IMR-90 (cell line): Measurements from ENCODE around the gene MPZL3. TPM values are rescaled to one million over a fixed set of nuclear protein-coding genes. Genes with fewer than 3 reads are reported as not detected.

ENCODE experiments used
- ATAC-seq: fragments of 200-7000 bp; cut with Tn5 transposase; 2 replicates; pipeline ENCODE4 v1.9.1; 2020; ENCODE audit warnings: low read depth, mild to moderate bottlenecking, moderate library complexity
- BruUV-seq: library from RNA; stranded (reverse); fragments of 400-500 nt; replicated peaks from 2 replicates; lab custom pipeline; 2021; lab: Mats Ljungman, UMichigan
- CTCF ChIA-PET: fragments of 300-600 bp; formaldehyde crosslinking; extraction: SDS; loops from one replicate; lab custom pipeline; 2021; ENCODE audit warnings: antibody characterized with exemption; lab: Yijun Ruan, JAX
- POLR2A ChIA-PET: fragments of 300-600 bp; sonication (Branson Sonifier 250); formaldehyde crosslinking; loops from one replicate; lab custom pipeline; 2022; ENCODE audit warnings: antibody characterized with exemption; ENCODE audit not compliant: unreplicated experiment; lab: Charles Lee
- DNase-seq: peaks from one replicate; pipeline ENCODE4 v3.0.0; 2013
- H2AFZ ChIP-seq: replicated peaks from 2 replicates; pipeline ENCODE3; 2013; ENCODE audit warnings: low read length, mild to moderate bottlenecking; ENCODE audit not compliant: poor library complexity
- H2AK5ac ChIP-seq: 2 replicates; pipeline ENCODE4 v1.6.1; 2013; ENCODE audit warnings: low read depth, low read length, inconsistent platforms
- H2AK9ac ChIP-seq: replicated peaks from 2 replicates; pipeline ENCODE3; 2013; ENCODE audit warnings: mild to moderate bottlenecking, low read depth, low read length, moderate library complexity; ENCODE audit not compliant: poor library complexity
- H2BK120ac ChIP-seq: 2 replicates; pipeline ENCODE4 v1.6.1; 2013; ENCODE audit warnings: low read depth, low read length, inconsistent platforms
- H2BK15ac ChIP-seq: 3 replicates; pipeline ENCODE4 v1.6.1; 2013; ENCODE audit warnings: low read depth, low read length, inconsistent platforms
- H2BK20ac ChIP-seq: 2 replicates; pipeline ENCODE4 v1.6.1; 2013; ENCODE audit warnings: low read depth, mild to moderate bottlenecking, inconsistent platforms, low read length, moderate library complexity
- H2BK5ac ChIP-seq: 2 replicates; pipeline ENCODE4 v1.6.1; 2013; ENCODE audit warnings: mild to moderate bottlenecking, low read depth, low read length, inconsistent platforms; ENCODE audit not compliant: poor library complexity, severe bottlenecking
- H3K14ac ChIP-seq: replicated peaks from 2 replicates; pipeline ENCODE4 v1.6.1; 2013; ENCODE audit warnings: low read depth, low read length, inconsistent platforms
- H3K18ac ChIP-seq: 2 replicates; pipeline ENCODE4 v1.6.1; 2013; ENCODE audit warnings: low read depth, low read length, control low read depth
- H3K23ac ChIP-seq: 2 replicates; pipeline ENCODE4 v1.6.1; 2013; ENCODE audit warnings: low read depth, low read length, inconsistent platforms
- H3K27ac ChIP-seq: 2 replicates; pipeline ENCODE4 v1.5.1; 2013; ENCODE audit warnings: mild to moderate bottlenecking, control low read depth, low read length; ENCODE audit not compliant: insufficient read depth
- H3K27me3 ChIP-seq: 2 replicates; pipeline ENCODE4 v1.6.1; 2013; ENCODE audit warnings: low read length; ENCODE audit not compliant: control insufficient read depth, insufficient read depth
- H3K36me3 ChIP-seq: 2 replicates; pipeline ENCODE4 v1.6.1; 2013; ENCODE audit warnings: low read length, mixed read lengths; ENCODE audit not compliant: control insufficient read depth, insufficient read depth
- H3K4ac ChIP-seq: 2 replicates; pipeline ENCODE4 v1.6.1; 2013; ENCODE audit warnings: low read depth, low read length, inconsistent platforms
- H3K4me1 ChIP-seq: 2 replicates; pipeline ENCODE4 v1.6.1; 2013; ENCODE audit warnings: low read length, mixed read lengths; ENCODE audit not compliant: control insufficient read depth, insufficient read depth
- H3K4me2 ChIP-seq: 2 replicates; pipeline ENCODE4 v1.6.1; 2013; ENCODE audit warnings: low read depth, mild to moderate bottlenecking, control low read depth, low read length, moderate library complexity
- H3K4me3 ChIP-seq: 2 replicates; pipeline ENCODE4 v1.5.1; 2013; ENCODE audit warnings: low read depth, mild to moderate bottlenecking, control low read depth, low read length, moderate library complexity; ENCODE audit not compliant: insufficient read depth
- H3K56ac ChIP-seq: 2 replicates; pipeline ENCODE4 v1.6.1; 2013; ENCODE audit warnings: low read length, inconsistent platforms; ENCODE audit not compliant: insufficient read depth; ENCODE audit errors: extremely low read depth
- H3K79me1 ChIP-seq, 2 experiments: 2 replicates each; pipeline ENCODE4 v1.6.1; 2013; ENCODE audit warnings: low read length in 2 of 2, inconsistent platforms in 1 of 2, low read depth in 1 of 2
- H3K9ac ChIP-seq: 2 replicates; pipeline ENCODE4 v1.6.1; 2013; ENCODE audit warnings: low read depth, low read length, control low read depth
- H3K9me1 ChIP-seq: 2 replicates; pipeline ENCODE4 v1.6.1; 2013; ENCODE audit warnings: low read length, inconsistent platforms; ENCODE audit not compliant: insufficient read depth
- H3K9me3 ChIP-seq: 2 replicates; pipeline ENCODE4 v1.6.1; 2013; ENCODE audit warnings: low read length; ENCODE audit not compliant: control insufficient read depth, insufficient read depth
- H4K20me1 ChIP-seq: 2 replicates; pipeline ENCODE4 v1.6.1; 2013; ENCODE audit warnings: low read length, inconsistent platforms; ENCODE audit not compliant: insufficient read depth
- H4K5ac ChIP-seq: 2 replicates; pipeline ENCODE4 v1.6.1; 2013; ENCODE audit warnings: mild to moderate bottlenecking, low read depth, low read length, control low read depth
- H4K8ac ChIP-seq, 2 experiments: 2 replicates each; pipeline ENCODE4 v1.6.1; 2013; ENCODE audit warnings: low read depth in 2 of 2, low read length in 2 of 2, control low read depth in 1 of 2, inconsistent platforms in 1 of 2
- H4K91ac ChIP-seq: 2 replicates; pipeline ENCODE4 v1.6.1; 2013; ENCODE audit warnings: low read depth, low read length, inconsistent platforms; ENCODE audit not compliant: insufficient read depth
- MAFK ChIP-seq: IDR thresholded peaks from 2 replicates; pipeline ENCODE4 v1.6.1; 2012; ENCODE audit warnings: low read depth, low read length, improper control_type of control experiment
- RAD21 ChIP-seq: IDR thresholded peaks from 2 replicates; pipeline ENCODE4 v1.6.1; 2012; ENCODE audit warnings: low read length, improper control_type of control experiment
- USF2 ChIP-seq: fragments of 150-350 bp; IDR thresholded peaks from 2 replicates; pipeline ENCODE4 v1.6.1; 2017; ENCODE audit warnings: mild to moderate bottlenecking, antibody characterized with exemption, low read length, low read depth
- WGBS, 2 experiments: methylation state at CpG; one replicate each; pipeline versions ENCODE4 v1.1.5 to v1.1.7; 2013; ENCODE audit warnings: missing lambda C conversion rate in 2 of 2; ENCODE audit not compliant: insufficient read length in 1 of 2; ENCODE audit errors: extremely low coverage in 2 of 2; 5-methylcytosine and 5-hydroxymethylcytosine counted together
- dilution Hi-C: fragments of 300-500 bp; cut with HindIII; formaldehyde crosslinking; loops from one replicate; pipeline ENCODE4 v1.14.3; 2018; ENCODE audit warnings: low sequenced_read_pairs; ENCODE audit not compliant: unreplicated experiment
- in situ Hi-C: fragments of 300-500 bp; cut with MboI; formaldehyde crosslinking; loops from 3 replicates; pipeline ENCODE4 v1.14.3; 2019; ENCODE audit warnings: low sequenced_read_pairs, inconsistent platforms, mixed read lengths
- intact Hi-C: fragments of 100-400 bp; cut with micrococcal nuclease; formaldehyde crosslinking; loops from 2 replicates; pipeline ENCODE4 v1.10.0; 2022
- polyA plus RNA-seq, 3 experiments: library from polyadenylated mRNA; depleted of rRNA; stranded (reverse); fragments of >200 nt; gene quantifications; 2 replicates each; pipeline ENCODE4 v1.2.3, GENCODE V29; 2012; ENCODE audit warnings: low replicate concordance in 1 of 3
- total RNA-seq: library from RNA; depleted of rRNA; stranded (reverse); fragments of >200 nt; gene quantifications from 2 replicates; pipeline ENCODE4 v1.2.3, GENCODE V29; 2012

MPZL3 gene
- total and polyA plus RNA-seq, 2 of the 4 experiments (the other 2 are of a cell fraction): 0.15 to 0.36 TPM

DNA sequence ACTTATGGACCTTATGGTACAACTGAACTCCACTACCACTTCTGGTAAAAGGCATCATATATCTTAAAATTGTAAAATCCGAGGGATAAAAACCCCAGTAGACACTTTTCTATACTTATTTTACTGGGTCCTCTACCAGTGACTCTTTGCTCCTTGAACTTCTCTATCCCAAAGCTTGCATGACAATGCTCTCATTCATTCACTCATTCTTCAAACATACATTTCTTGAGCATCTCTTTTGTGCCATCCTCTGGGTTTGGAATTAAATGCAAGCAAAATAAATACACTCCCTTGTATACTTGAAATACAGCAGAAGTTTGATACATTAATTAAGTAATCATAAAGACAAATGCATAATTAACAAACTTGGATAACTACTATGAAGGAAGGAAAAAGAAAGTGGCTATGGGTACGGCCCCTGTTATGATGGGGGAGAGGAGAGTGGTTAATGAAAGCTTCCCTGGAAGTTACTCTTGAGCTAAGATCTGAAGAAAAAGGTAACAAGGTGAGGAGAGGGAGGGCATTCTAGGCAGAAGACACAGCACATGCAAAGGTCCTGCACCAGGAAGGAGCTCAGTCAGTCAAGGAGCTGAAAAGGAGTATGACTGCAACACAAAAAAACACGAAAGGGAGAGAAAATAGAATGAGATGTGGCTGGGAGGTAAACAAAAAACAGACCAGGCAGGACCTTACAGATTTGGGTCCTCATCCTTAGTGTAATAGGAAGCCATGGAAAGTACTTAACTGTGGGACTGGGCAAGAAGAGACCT, 8.0 kb downstream of the MPZL3 start:
- Histone ChIP-seq H3K56ac (no peak overlapping the region), H4K91ac (no peak overlapping the region), H2AK5ac (no peak overlapping the region), H3K18ac (no peak overlapping the region), H3K79me1 (no peaks in the 10 kb centered on the region), H3K9ac (no peak overlapping the region), H3K4me3 (no peak overlapping the region), H3K14ac (no peak overlapping the region), H4K8ac (no peak overlapping the region), H3K4ac (no peak overlapping the region), H2BK20ac (no peak overlapping the region), H3K36me3 (no peaks in the 10 kb centered on the region), H3K27ac (no peak overlapping the region), H3K4me1 (no peaks in the 10 kb centered on the region), H2BK120ac (no peak overlapping the region), H3K4me2 (no peak overlapping the region), H3K27me3 (0 out of 2 replicates have a peak, but pooled peaks cover 2% of the 10 kb centered on the region), H4K20me1 (no peaks in the 10 kb centered on the region), H2BK5ac (no peak overlapping the region), H3K9me3 (no peaks in the 10 kb centered on the region), H3K23ac (no peak overlapping the region), H2AFZ (no peak overlapping the region), H3K9me1 (no peaks in the 10 kb centered on the region), H2AK9ac (no peak overlapping the region), H4K5ac (no peak overlapping the region), H2BK15ac (no peak overlapping the region)
- DNase-seq: no peak
- no peak for ATAC-seq
- CTCF ChIA-PET: no interaction called here
- no TSS peak for BruUV-seq
- TF ChIP-seq MAFK (no peak), USF2 (no peak), RAD21 (no peak)
- POLR2A ChIA-PET: no interaction called here
- in situ Hi-C loops: no loop called here
- 40% methylated on average over 1 of the region's 3 CpGs; no CpG with 5 or more reads in 1 of the 2 experiments for WGBS, 2 experiments
- intact Hi-C loops: no loop called here
- dilution Hi-C loops: no loop called here
